Stimulated activated effector memory CD8-positive, alpha-beta T cell treated with anti-CD3 and anti-CD28 coated beads, Interleukin-12 subunit alpha, Interleukin-12 subunit beta, amount 100 ng/mL, for 72 hours (primary cell): ENCODE data around the gene TPH2.

Source experiments
- ATAC-seq: fragments of 150-1000 bp; cut with Tn5 transposase; 2 replicates; pipeline ENCODE4 v1.10.0; 2021
- DNase-seq, 2 donors: peaks; one replicate each; pipeline ENCODE4 v3.0.0; 2021 to 2022; ENCODE audit warnings: low spot score in 2 of 2
- H3K27ac Mint-ChIP-seq: one replicate; pipeline ENCODE4 v1.8.0; 2022; ENCODE audit warnings: mild to moderate bottlenecking, mixed read lengths
- H3K36me3 Mint-ChIP-seq: one replicate; pipeline ENCODE4 v1.8.0; 2022; ENCODE audit warnings: mild to moderate bottlenecking, mixed read lengths
- H3K4me1 Mint-ChIP-seq: one replicate; pipeline ENCODE4 v1.8.0; 2022; ENCODE audit warnings: mixed read lengths
- H3K4me3 Mint-ChIP-seq: one replicate; pipeline ENCODE4 v1.8.0; 2022; ENCODE audit warnings: mild to moderate bottlenecking, mixed read lengths
- H3K9me3 Mint-ChIP-seq: one replicate; pipeline ENCODE4 v1.8.0; 2022; ENCODE audit warnings: mixed read lengths

TPH2 gene

DNA sequence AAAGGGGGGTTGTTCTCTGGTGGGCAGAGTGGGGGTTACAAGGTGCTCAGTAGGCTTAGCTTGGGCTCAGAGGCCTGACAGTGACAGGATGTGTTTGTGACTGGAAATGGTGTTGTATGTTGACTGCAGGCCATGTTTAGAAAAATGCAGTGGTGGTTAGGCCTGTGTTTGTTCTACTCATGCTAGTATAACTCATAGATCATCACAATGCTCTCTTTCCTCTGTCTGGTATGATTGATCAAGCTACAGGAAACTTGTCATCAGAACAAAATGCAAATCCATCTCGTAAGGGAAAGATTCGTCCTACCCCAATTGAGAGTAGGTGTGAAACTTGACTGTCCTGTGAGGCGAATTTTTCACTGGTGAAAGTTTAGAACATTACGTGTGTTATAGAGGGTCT lies 11.8 kb downstream of the TPH2 start:
- no peaks in the 10 kb centered on the region for H3K36me3 Mint-ChIP-seq
- DNase-seq: no peak
- no peaks in the 10 kb centered on the region for H3K4me1 Mint-ChIP-seq
- ATAC-seq: peak; percentile 65
- no peak overlapping the region for H3K4me3 Mint-ChIP-seq
- H3K27ac Mint-ChIP-seq: no peak overlapping the region
- H3K9me3 Mint-ChIP-seq: no peaks in the 10 kb centered on the region

DNA sequence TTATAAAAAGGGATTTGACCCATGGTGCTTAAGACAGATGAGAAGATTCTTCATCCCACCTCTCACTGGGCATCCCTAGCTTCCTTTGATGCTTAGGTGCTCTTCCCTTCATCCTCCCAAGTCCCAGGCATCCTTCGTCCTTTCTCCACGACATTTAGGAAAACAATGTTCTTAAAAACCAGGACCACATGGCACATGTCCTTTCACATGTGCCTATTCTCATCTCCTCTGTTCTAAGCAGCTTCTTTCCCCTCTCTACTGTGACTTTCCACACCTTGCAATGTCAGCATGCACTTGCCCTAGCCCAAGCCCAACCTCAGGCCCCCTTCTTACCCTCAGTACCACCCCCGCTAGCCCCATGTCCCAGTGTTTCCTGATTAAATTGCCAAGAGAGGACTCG lies 12.2 kb downstream of the TPH2 start:
- Mint-ChIP-seq H3K9me3 (no peaks in the 10 kb centered on the region), H3K36me3 (no peaks in the 10 kb centered on the region), H3K27ac (no peak overlapping the region), H3K4me3 (no peak overlapping the region), H3K4me1 (no peaks in the 10 kb centered on the region)
- ATAC-seq (no peak), DNase-seq (no peak)

- Mint-ChIP-seq H3K27ac (no peak overlapping the region), H3K4me1 (no peaks in the 10 kb centered on the region), H3K4me3 (no peak overlapping the region), H3K9me3 (no peaks in the 10 kb centered on the region), H3K36me3 (no peaks in the 10 kb centered on the region)
- ATAC-seq (no peak), DNase-seq (no peak)
These were observed 15.6 kb downstream of the TPH2 start for GRCh38 chr12:71954083-71954778.

DNA sequence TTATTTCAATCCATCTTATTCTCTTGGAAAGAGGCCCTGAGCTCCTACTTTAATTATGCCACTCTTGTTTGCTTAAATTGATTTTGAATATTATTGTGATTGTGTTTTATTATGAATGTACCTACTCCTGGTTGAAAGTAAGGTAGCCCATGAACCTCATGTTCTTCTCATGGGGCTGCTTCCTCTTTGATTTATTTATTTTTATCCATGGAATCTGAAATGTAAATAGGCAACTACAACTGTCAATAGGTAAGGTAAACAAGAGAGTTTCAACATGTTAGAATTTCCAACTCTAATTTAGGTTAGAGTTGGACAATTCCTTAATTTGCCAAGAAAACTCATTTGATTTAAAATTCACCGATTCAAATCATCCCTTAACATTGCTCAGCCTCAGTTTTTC lies 16.2 kb downstream of the TPH2 start:
- Mint-ChIP-seq H3K9me3 (no peaks in the 10 kb centered on the region), H3K4me1 (no peaks in the 10 kb centered on the region), H3K4me3 (no peak overlapping the region), H3K27ac (no peak overlapping the region), H3K36me3 (no peaks in the 10 kb centered on the region)
- no peak for DNase-seq
- ATAC-seq: no peak

DNA sequence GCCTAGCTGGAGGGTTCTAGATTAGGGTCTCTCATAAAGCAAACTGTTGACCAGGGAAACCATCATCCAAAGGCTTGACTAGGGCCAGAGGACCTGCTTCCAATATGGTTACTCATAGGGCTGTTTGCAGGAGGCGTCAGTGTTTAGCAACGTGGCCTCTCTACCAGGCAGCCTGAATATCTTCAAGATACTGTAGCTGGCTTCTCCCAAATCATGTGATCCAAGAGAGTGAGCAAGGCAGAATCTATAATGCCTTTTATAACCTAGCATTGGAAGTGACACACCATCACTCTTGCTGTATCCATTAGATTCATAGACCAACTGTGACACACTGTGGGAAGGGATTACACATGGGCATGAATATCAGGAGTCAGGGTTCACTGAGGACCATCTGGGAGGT lies 17.3 kb downstream of the TPH2 start:
- ATAC-seq: no peak
- Mint-ChIP-seq H3K9me3 (no peaks in the 10 kb centered on the region), H3K4me3 (no peak overlapping the region), H3K4me1 (no peaks in the 10 kb centered on the region), H3K27ac (no peak overlapping the region), H3K36me3 (no peaks in the 10 kb centered on the region)
- no peak for DNase-seq

- ATAC-seq (no peak), DNase-seq (no peak)
- H3K4me3 Mint-ChIP-seq: no peak overlapping the region
- no peak overlapping the region for H3K27ac Mint-ChIP-seq
- no peaks in the 10 kb centered on the region for H3K36me3 Mint-ChIP-seq
- H3K4me1 Mint-ChIP-seq: no peaks in the 10 kb centered on the region
- H3K9me3 Mint-ChIP-seq: no peaks in the 10 kb centered on the region
These were observed 19.4 kb downstream of the TPH2 start for GRCh38 chr12:71958056-71958455.

- Mint-ChIP-seq H3K4me1 (no peaks in the 10 kb centered on the region), H3K36me3 (no peaks in the 10 kb centered on the region), H3K9me3 (no peaks in the 10 kb centered on the region), H3K4me3 (no peak overlapping the region), H3K27ac (no peak overlapping the region)
- DNase-seq: no peak
- no peak for ATAC-seq
These were observed 19.8 kb downstream of the TPH2 start for GRCh38 chr12:71958457-71958856.

- no peaks in the 10 kb centered on the region for H3K36me3 Mint-ChIP-seq
- DNase-seq (no peak), ATAC-seq (no peak)
- no peak overlapping the region for H3K27ac Mint-ChIP-seq
- H3K4me3 Mint-ChIP-seq: no peak overlapping the region
- H3K4me1 Mint-ChIP-seq: no peaks in the 10 kb centered on the region
- no peaks in the 10 kb centered on the region for H3K9me3 Mint-ChIP-seq
These were observed 20.4 kb downstream of the TPH2 start for GRCh38 chr12:71958993-71959578.

- H3K27ac Mint-ChIP-seq: no peak overlapping the region
- H3K4me3 Mint-ChIP-seq: no peak overlapping the region
- ATAC-seq (no peak), DNase-seq (no peak)
- no peaks in the 10 kb centered on the region for H3K36me3 Mint-ChIP-seq
- H3K4me1 Mint-ChIP-seq: no peaks in the 10 kb centered on the region
- H3K9me3 Mint-ChIP-seq: no peaks in the 10 kb centered on the region
These were observed 28.6 kb downstream of the TPH2 start for GRCh38 chr12:71967211-71967610.

GRCh38 chr12:71969330-71969729 lies 30.7 kb downstream of the TPH2 start:
- peaks cover 7% of the 10 kb centered on the region for H3K4me1 Mint-ChIP-seq
- no peak overlapping the region for H3K4me3 Mint-ChIP-seq
- DNase-seq (no peak), ATAC-seq (no peak)
- H3K27ac Mint-ChIP-seq: no peak overlapping the region
- no peaks in the 10 kb centered on the region for H3K9me3 Mint-ChIP-seq
- H3K36me3 Mint-ChIP-seq: no peaks in the 10 kb centered on the region

DNA sequence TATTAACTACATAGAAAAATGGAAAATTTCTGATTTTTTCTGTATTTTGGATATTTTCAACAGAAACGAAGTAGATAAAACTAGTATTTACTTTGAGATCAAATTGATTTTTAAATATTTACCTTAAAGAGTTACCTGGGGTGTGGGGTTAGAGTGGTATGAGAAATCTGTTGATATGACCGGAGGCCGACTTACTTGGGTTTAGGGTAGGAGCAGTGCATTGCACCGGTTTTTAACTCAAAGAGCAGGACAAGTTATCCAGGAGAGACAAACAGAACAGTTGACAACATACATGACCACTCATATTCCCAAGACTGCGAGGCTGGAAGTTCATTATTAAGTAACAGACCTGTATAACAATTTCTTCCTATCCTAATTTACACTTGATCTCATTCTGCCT lies 31.4 kb downstream of the TPH2 start:
- Mint-ChIP-seq H3K36me3 (no peaks in the 10 kb centered on the region), H3K4me3 (no peak overlapping the region), H3K9me3 (no peaks in the 10 kb centered on the region), H3K27ac (no peak overlapping the region), H3K4me1 (peaks cover 8% of the 10 kb centered on the region)
- ATAC-seq (no peak), DNase-seq (no peak)

DNA sequence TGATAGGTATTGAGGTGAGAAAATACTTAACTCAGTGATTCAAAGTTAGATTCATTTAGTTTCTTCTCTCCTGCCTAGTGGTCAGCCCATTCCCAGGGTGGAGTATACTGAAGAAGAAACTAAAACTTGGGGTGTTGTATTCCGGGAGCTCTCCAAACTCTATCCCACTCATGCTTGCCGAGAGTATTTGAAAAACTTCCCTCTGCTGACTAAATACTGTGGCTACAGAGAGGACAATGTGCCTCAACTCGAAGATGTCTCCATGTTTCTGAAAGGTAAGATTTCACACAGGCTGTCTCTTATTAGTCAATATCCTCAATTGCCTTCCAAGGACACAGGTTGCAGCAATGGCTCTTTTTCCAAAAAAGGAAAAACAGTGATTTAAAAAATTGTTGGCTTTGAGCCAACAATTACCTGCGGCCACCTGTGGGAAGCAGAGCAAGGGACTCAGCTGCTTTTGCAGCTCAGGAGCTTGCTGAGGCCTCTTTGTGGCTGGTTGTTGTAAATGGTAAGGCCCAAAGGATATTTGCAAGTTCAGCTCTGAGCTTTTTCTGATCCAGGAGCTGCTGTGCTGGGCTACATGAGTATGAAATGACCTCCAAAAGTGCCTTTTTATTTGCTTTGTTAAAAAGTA lies 33.9 kb downstream of the TPH2 start:
- H3K9me3 Mint-ChIP-seq: no peaks in the 10 kb centered on the region
- no peak for DNase-seq
- no peak for ATAC-seq
- peaks cover 8% of the 10 kb centered on the region for H3K4me1 Mint-ChIP-seq
- no peak overlapping the region for H3K4me3 Mint-ChIP-seq
- H3K27ac Mint-ChIP-seq: no peak overlapping the region
- no peaks in the 10 kb centered on the region for H3K36me3 Mint-ChIP-seq

DNA sequence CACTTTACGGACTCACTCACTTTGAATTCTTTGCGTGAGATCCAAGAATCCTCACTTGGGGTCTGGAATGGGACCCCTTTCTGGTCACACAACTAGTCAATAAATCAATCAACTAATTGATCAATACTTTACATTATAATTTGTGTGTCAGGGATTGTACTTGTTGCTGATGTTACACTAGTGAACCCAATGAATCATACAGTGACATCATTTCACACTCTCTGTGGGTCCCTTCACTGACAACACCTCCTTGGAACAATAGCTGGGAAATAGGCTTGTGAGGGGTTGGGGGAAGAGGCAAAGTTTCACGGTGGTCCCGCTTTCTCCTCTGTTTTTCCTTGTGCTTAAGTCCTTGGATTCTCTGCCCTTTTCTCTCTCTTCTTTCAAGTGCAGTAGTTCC lies 35.0 kb downstream of the TPH2 start:
- H3K27ac Mint-ChIP-seq: no peak overlapping the region
- DNase-seq: no peak

DNA sequence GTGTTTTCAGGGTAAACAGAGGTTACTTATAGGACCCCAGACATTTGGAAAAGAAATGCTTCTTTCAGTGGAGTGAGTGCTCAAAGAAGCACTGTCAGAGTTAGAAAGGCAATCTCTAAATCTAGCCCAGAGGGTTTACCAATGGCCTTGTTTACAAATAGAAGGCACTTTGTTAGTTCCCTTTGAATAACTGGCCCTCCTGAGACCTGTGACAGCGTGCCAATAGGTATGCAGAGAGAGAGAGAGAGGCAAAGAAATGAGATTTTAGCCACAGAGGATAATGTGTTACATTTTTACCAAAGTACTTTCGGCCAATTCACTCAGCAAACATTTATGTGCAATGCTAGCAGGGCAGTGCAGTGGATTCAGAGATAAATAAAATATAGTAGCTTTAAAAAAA lies 41.9 kb downstream of the TPH2 start:
- H3K4me3 Mint-ChIP-seq: no peak overlapping the region
- ATAC-seq: no peak

More for the DNA sequence above, 35.0 kb downstream of the TPH2 start:
- Mint-ChIP-seq H3K36me3 (no peaks in the 10 kb centered on the region), H3K9me3 (no peaks in the 10 kb centered on the region), H3K4me1 (peaks cover 8% of the 10 kb centered on the region), H3K4me3 (no peak overlapping the region)
- peak; percentile 73 for ATAC-seq

GRCh38 chr12:71981149-71981548 lies 42.5 kb downstream of the TPH2 start:
- DNase-seq: no peak
- H3K27ac Mint-ChIP-seq: no peak overlapping the region
- H3K4me3 Mint-ChIP-seq: no peak overlapping the region
- H3K4me1 Mint-ChIP-seq: no peaks in the 10 kb centered on the region
- no peak for ATAC-seq
- no peaks in the 10 kb centered on the region for H3K36me3 Mint-ChIP-seq
- H3K9me3 Mint-ChIP-seq: no peaks in the 10 kb centered on the region

More for the DNA sequence above, 41.9 kb downstream of the TPH2 start:
- H3K36me3 Mint-ChIP-seq: no peaks in the 10 kb centered on the region
- no peak for DNase-seq
- H3K9me3 Mint-ChIP-seq: no peaks in the 10 kb centered on the region
- no peaks in the 10 kb centered on the region for H3K4me1 Mint-ChIP-seq
- no peak overlapping the region for H3K27ac Mint-ChIP-seq

- DNase-seq (no peak), ATAC-seq (no peak)
- H3K27ac Mint-ChIP-seq: no peak overlapping the region
- H3K9me3 Mint-ChIP-seq: no peaks in the 10 kb centered on the region
- H3K4me1 Mint-ChIP-seq: no peaks in the 10 kb centered on the region
- no peak overlapping the region for H3K4me3 Mint-ChIP-seq
- H3K36me3 Mint-ChIP-seq: no peaks in the 10 kb centered on the region
These were observed 56.1 kb downstream of the TPH2 start for GRCh38 chr12:71994715-71995114.
